Activated gamma-delta T cell (primary cell): ENCODE measurements around the gene SETSIP.
"Not testable (repeated sequence)": the region's sequence is repeated elsewhere in the genome, so short reads cannot be mapped to it uniquely, and the experiment has no call there.

Source experiments
- DNase-seq: peaks from one replicate; lab custom pipeline; 2025; lab: John Stamatoyannopoulos, UW
- total RNA-seq, 2 donors: gene quantifications; one replicate each; lab custom pipeline; 2026; lab: John Stamatoyannopoulos, UW

Gene SETSIP
- total RNA-seq: 0.22 to 0.26 reads per million in 2 donors

DNA sequence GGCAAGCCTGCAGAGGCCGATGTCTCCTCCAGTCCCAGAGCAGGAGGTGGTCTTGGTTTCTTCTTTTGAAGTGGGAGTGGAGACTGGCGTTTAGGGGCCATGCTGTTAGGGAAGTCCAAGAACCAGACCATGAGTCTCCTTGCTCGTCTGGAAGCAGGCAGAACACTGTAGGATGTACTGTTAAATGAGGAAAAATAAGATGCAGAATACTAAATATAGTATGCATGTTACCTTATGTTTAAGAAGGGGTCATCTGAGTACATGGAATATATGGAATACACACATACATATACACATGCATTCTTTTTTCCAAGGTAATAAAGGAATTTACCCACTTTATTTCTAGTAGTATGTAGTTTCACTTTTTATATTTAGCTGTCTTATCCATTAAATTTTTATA is at the start of gene SETSIP:
SETSIP (minus strand) TSS at position 101 of the 400 bp plus-strand sequence; CDS start at position 101, 0 bp downstream.
- DNase-seq: no peak

DNA sequence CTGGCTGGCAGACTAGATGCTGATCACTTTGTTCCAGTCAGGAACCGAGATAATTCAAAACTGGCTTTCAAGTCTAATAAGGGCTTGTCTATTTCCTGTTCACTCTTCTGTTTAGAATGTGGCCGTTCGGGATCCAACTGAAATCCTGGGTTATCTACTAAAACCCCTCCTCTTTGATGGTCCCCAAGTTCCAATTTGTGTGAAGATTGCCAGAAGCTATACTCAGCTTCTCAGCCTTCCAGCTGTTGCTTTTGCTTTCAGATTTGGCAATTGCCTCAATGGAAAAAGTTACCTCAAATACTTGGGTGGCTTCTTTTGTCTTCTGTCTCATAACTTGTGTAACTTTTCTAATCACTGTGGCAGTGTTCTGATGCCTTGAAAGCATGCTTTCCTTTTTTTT is 48.7 kb upstream of the SETSIP start:
- DNase-seq: no peak

GRCh38 chr1:92118826-92119225 is 43.6 kb upstream of the SETSIP start:
- DNase-seq: no peak

DNA sequence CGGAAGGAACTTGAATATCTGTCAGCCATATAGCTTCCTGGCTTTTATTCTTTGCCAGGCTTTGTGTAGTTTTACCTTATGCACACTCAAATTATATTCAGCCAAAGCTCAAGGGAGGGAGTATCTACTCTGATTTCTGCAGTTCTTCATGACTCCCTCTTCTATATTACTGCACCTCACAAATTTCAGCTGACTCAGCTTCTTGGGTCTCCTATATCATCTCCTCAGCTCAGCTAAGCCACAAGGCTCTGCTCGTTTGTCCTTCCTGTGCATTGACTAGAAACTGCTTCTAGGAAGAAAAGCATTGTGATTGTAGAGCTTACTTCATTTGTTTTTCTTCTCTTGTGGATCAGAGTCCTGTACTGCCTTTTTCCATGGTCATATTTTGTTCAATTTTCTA is 42.3 kb upstream of the SETSIP start:
- no peak for DNase-seq

- no peak for DNase-seq
These were observed 33.4 kb upstream of the SETSIP start for GRCh38 chr1:92108631-92109030.

GRCh38 chr1:92105546-92106081 is 30.4 kb upstream of the SETSIP start:
- no peak for DNase-seq

GRCh38 chr1:92096317-92096716 is 21.1 kb upstream of the SETSIP start:
- DNase-seq: no peak

DNA sequence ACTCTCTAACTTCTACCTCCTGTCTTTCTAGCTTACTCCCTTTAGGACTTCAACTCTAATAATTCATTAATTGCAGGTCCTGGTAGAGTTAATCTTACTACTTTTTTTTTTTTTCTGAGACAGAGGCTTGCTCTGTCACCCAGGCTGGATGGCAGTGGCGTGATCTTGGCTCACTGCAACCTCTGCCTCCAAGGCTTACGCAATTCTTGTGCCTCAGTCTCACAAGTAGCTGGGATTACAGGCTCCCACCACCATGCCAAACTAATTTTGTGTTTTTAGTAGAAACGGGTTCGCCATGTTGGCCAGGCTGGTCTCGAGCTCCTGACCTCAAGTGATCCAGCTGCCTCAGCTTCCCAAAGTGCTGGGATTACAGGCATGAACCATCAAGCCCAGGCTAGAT is 20.7 kb upstream of the SETSIP start:
- no peak for DNase-seq

DNA sequence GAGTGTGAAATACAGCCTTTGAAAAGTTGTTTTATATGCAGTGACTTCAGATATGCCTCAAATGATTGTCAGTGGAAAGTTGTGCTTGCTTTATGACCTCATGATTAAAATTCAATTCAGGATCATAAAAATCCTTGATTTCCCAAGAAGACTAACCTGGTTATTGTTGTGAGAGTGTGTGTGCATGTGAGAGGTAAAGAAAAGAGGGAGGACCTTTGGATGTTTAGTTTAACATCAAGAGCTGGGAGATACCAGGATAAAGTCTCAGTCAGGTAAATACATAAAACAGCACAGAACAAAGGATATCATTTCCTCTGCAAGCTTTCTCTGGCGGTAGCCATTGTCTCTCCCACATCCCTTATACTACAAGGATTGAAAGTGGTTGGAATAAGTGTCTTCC is 19.4 kb upstream of the SETSIP start:
- DNase-seq: no peak

GRCh38 chr1:92094090-92094489 is 18.9 kb upstream of the SETSIP start:
- no peak for DNase-seq

- DNase-seq: no peak
These were observed 16.4 kb upstream of the SETSIP start for GRCh38 chr1:92091625-92092024.

DNA sequence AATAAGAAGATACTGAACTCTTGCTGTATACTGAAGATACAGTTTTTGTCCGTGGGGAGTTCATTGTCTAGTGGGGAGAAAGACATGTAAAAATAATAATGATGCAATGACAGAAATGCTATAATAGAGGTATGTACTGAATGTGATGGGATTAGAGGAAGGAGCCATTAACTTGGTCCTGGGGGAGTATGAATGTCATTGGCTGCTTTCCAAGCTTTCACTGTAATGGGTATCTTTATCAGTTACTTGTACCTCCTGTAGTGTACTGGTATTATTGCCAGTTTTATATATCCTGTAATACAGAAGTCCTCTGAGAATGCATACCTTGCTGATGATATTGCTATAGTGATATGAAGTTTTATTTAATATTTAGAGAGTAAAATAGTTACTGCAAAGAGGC is 12.3 kb upstream of the SETSIP start:
- DNase-seq: no peak

DNA sequence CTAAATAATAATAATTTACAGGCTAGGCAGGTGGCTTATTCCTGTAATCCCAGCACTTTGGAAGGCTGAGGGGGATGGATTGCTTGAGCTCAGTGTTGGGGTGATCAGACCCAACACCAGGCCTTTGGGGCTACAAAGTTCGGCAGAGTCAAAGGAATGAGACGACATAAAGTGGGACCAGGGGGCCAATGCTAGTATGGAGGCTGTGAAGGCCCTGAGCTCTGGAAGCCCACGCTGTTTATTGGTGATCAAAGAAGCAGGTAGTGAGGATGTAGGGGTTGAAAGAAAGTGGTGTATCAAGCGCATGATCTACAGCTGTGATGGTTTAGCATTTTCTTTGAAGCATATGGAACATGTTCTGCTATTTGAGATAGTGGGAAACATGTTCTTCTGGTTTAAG is 10.5 kb upstream of the SETSIP start:
- DNase-seq: no peak

GRCh38 chr1:92084651-92085050 is 9.4 kb upstream of the SETSIP start:
- no peak for DNase-seq

GRCh38 chr1:92081031-92081430 is 5.8 kb upstream of the SETSIP start:
- no peak for DNase-seq

- DNase-seq: peak; percentile 40
These were observed 5.1 kb upstream of the SETSIP start, which contains the start of gene BTBD8 for GRCh38 chr1:92080128-92080985. Gene BTBD8 (plus strand): TSS chr1:92080345. CDS start chr1:92080572, 227 bp downstream.

- DNase-seq: no peak
These were observed 4.2 kb upstream of the SETSIP start for GRCh38 chr1:92079441-92079840.

- not testable (repeated sequence) for DNase-seq
These were observed 2.9 kb upstream of the SETSIP start for GRCh38 chr1:92078077-92078476.

DNA sequence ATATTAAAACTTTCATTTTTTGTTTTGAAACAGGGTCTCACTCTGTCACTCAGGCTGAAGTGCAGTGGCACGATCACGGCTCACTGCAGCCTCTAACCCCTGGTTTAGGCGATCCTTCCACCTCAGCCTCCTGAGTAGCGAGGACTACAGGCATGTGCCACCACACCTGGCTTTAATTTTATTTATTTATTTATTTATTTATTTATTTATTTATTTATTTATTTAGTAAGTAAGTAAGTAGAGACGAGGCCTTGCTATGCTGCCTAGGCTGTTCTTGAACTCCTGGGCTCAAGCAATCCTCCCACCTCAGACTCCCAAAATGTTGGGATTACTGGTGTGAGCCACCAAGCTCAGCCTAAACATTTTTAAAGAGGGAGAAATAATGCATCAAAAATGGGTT is 1.2 kb upstream of the SETSIP start:
- DNase-seq: no peak

DNA sequence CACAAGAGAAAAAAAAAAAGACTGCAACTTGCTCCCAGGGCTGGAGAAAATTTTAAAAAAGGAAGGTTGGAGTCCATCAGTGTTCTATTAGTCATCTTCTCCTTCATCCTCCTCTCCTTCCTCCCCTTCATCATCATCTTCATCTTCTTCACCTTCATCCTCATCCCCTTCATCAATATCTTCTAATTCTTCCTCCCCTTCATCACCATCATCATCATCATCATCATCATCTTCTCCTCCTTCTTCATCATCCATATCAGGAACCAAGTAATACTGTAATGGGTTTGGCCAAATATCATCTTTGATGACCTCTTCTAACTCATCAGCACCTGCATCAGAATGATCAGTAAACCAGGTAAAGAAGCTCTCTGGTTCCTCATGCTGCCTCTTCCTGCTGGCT is 765 bp downstream of the SETSIP start:
- not testable (repeated sequence) for DNase-seq

- DNase-seq: no peak
These were observed 4.3 kb downstream of the SETSIP start for GRCh38 chr1:92070892-92071291.

DNA sequence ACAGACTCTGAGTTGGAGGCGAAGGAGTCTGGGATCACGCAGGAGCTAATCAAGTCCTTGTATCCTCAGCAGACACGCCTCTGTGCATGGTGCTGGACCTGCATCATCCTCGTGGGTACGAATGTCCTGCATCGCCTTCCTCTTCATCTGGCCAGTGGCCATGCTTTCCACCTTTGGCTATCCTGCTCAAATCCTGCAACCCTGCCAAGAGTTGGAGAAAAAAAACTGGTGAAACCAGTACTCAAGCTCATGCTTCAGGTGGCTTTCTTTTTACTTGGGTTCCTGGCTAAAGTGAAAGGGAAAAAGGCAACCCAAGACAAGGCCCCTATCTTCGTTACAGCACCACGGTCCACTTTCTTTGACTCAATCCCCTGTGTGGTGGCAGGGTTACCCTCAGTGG is 8.9 kb downstream of the SETSIP start:
- no peak for DNase-seq

- DNase-seq: no peak
These were observed 10.2 kb downstream of the SETSIP start for GRCh38 chr1:92065042-92065441.
